HG03342 (cell line): Measurements from ENCODE around the gene PHYKPL.
"Not testable (repeated sequence)": the region's sequence is repeated elsewhere in the genome, so short reads cannot be mapped to it uniquely, and the experiment has no call there.

Experiments used
- ATAC-seq: cut with Tn5 transposase; IDR thresholded peaks from one replicate; pipeline ENCODE4 v1.9.1; 2021; ENCODE audit warnings: mild to moderate bottlenecking, moderate library complexity; ENCODE audit not compliant: unreplicated experiment

Gene PHYKPL

DNA sequence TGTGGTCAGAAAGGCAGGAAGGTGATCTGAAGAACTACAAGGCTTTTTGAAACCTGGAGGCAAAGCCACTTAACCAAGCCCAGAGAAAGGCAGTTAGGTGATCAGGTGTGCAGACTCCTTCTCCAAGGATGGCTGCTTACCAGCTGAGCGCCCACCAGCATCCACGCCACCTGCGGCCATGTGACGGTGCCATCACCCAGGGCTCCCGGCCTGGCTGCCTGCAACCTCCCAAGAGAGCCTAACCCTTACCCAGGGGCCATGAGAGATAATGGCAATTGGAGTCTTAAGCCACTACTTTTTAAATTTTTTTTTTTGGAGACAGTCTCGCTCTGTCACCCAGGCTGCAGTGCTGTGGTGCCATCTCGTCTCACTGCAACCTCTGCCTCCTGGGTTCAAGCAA, 33.1 kb upstream of the PHYKPL start:
- no peak for ATAC-seq

DNA sequence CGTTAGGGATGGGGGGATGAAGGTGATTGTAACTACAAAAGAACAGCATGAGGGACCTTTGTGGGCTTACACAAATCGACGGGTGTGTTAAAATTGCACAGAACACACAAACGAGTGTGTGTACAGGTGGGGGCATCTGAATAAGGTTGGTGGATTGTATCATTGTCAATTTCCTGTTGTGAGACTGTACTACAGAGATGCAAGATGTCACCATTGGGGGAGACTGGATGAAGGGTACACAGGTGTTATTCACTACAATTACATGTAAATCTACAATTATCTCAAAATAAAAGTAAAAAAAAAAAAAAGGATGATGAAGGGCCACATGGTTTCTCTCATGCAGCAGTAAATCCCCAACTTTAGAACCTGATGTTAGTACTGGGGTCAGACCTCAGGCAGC, 31.4 kb upstream of the PHYKPL start:
- no peak for ATAC-seq

DNA sequence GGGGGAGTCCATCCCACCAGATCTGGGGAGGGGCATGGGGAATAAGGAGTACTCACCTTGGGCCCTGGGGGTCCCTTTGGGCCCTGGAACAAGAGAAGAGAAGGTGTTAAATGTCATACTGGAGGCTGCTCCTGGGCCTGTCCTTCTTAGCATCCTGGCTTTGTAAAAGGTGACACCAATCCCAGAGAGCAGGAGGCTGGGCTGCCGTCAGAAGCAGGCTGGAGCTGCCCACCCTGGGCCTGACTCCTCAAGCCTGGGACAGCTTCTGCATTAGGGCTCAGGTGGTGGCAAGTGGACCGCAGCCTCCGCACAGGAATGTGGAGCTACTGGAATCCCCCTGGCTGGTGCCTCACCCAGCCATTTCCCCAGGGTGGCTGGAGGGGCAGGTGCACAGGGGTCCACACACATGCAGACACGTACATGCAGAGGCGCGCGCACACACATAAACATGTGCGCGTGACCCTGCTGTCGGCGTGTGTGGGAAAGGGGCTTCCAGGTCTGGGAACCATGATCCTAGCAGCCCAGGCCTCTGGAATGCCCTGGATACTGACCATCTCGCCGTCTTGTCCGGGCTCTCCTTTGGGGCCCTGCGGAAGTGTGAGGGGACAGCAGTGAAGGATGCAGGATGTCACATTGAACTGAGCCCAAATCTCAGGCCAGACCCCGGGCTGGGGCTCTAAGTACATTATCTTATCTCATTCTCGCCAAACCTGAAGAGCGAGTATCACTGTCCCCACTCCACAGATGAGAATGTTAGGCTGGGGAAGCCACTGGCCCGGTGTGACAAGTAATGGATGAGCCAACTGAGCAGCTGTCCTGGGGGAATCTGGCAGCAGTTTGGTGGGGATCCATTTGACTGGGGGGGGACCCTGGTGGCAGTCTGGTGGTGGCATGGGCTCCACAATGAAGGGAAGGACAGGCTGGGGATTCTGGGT, 29.3 kb upstream of the PHYKPL start:
- ATAC-seq = no peak

DNA sequence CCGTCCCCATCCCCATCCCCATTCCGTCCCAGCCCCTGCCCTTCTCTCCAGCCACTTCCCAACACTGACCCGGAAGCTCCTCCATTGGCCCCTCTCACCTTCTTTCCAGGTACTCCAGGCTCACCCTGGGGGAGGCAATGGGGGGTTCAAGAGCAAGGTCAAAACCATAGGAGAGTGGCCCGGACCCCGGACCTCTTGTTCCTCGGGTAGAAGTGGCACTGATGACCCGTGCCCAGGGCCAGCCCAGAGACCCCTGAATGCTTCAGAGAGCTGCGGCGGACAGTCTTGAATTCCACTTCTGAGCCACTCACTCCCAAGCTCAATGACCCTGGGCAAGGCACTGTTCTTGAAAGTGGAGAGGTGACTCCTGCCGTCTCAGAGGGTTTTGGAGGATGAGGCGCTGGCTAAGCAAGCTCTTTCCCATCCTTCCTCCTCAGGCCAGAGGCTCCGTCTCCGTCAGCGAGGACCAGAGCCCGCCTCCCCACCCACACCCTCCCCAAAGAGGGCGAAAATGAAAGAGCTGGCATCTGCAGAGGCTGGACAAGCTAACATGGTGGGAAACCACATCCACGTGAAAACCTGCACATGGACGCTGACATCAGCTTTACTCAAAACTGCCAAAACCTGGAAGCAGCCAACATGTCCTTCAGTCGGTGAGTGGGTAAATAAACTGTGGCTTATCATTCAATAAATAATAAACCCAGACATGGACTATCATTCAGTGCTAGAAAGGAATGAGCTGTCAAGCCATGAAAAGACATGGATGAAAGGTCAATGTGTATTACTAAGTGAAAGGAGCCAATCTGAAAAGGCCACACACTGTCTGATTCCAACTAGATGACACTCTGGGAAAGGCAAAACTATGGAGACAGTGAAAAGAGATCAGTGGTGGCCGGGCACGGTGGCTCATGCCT, 27.3 kb upstream of the PHYKPL start:
- ATAC-seq = no peak

DNA sequence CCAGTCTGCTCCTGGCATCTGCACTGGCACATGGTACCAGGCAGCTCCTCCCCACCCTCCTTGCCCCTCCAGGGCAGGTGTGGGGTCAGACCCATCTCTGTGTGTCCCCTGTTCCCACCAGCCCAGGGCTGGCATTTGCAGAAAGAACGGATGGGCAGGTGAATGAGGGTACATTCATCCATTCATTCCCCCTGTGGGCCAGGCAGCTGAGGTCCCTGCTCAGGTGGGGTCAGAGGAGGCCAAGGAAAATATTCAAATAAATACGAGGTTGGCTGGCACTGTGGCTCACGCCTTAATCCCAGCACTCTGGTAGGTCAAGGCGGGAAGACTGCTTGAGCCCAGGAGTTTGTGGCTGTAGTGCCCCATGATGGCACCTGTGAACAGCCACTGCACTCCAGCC, 25.0 kb upstream of the PHYKPL start:
- no peak for ATAC-seq

DNA sequence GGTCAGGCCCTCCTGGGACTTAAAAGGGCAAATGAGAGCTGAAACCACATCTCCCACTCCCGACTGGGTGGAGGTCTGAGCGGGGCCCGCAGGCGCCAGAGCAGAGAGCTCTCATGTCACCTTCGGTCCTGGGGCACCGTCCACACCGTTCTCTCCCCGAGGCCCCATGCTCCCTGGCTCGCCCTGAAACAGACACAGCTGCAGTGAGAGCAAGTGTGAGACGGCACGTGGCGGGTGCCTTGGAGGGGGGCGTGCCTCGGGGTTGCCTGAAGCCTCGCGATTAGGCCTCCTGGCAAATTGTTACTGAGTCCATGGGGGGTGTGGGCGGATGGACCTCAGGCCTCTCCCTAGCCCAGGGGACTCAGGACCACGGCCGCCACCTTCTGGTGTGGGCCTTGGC, 24.1 kb upstream of the PHYKPL start:
- no peak for ATAC-seq

DNA sequence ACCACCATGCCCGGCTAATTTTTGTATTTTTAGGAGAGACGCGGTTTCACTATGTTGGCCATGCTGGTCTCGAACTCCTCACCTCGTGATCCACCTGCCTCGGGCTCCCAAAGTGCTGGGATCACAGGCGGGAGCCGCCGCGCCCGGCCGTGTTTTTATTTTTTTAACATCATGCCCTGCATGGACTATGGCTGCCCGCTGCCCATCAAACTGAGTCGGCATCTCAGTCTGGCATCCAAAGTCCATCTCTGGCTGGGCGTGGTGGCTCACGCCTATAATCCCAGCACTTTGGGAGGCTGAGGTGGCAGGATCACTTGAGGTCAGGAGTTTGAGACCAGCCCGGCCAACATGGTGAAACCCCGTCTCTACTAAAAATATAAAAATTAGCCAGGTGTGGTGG, 21.0 kb upstream of the PHYKPL start:
- not testable (repeated sequence) for ATAC-seq

DNA sequence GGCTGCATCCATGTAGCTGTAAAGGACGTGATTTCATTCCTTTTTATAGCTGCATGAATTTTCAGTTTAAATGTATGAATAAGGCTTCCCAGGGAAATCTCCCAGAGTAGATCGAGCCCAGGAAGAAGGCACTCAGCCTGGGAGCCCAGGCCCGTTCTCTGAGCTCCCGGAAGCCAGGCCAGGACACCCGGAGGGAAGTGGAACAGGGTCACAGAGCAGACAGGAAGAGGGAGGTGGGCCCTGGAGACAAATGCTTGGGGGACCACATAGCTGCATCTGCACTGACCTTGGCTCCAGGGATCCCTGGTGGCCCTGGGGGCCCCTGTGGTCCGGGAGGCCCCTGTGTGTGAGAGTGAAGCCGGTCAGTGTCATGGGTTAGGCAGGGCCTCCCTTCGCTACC, 19.7 kb upstream of the PHYKPL start:
- ATAC-seq = no peak

DNA sequence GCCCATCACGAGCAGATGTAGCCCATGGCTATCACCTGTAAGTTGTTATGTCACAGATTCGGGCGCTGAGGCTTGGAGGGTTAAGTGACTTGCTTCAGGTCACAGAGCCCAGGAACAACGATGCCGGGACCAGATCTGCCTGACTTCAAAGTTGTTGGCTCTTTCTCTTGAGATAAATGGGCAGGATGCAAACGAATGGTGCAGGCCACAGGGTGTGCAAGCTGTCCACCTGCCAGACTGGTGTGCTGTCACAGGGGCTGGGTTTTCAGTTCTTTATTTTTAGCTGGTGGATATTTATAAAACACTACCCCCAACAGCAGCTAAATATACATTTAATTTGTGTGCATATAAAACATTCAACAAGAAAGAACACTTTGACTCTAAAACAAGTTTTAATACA, 17.7 kb upstream of the PHYKPL start:
- no peak for ATAC-seq

DNA sequence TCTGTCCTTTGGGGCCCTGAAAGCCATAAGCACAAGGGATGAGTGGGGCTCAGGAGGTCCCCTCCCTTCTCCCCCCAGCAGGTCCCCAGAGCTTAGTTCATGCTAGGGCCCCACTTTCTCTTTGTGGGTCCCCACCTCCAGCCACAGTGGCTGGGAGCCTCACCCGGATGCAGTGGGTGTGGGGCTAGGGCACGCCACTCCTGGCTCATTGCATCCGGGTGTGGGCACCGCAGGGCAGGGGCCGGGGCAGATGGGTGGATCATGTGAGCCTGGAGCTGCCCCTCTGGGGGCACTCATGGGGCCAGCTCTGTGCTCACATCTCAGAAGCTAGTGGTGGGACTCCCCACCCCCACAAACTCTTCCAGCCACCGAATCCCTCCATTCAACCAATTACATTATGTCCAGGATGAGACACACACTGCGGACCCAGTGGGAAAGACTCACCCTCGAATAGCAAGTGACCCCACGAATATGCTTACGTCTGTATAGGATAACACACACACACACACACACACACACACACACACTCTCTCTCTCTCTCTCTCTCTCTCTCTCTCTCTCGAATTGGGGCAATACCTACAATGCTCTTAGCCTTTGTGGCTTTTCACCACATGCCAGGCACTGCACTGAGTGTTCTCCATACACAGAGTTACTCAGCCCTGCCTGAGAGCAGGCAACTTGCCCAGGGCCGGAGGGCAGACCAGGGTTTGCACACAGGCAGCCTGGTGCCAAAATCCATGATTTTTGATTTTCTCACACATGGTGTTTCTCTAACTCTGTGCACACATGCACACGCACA, 16.8 kb upstream of the PHYKPL start:
- no peak for ATAC-seq

DNA sequence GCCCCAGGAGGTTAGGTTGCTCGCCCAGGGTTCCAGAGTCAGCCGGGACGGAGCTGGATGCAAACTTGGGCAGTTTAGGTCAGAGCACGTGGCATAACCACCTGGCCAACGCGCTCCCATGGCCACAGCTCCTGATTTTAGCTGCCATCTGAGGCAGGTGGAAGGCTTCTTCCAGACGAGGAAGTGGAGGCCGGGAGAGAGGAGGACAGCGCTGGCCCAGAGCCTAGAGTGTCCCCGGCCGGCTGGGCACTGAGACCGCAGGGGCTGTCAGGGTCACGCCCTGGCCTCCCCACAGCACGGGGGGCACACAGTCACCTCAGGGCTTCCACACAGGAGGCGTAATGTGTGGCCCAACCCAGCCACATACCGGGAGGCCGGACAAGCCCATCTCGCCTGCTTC, 16.1 kb upstream of the PHYKPL start:
- ATAC-seq = no peak

DNA sequence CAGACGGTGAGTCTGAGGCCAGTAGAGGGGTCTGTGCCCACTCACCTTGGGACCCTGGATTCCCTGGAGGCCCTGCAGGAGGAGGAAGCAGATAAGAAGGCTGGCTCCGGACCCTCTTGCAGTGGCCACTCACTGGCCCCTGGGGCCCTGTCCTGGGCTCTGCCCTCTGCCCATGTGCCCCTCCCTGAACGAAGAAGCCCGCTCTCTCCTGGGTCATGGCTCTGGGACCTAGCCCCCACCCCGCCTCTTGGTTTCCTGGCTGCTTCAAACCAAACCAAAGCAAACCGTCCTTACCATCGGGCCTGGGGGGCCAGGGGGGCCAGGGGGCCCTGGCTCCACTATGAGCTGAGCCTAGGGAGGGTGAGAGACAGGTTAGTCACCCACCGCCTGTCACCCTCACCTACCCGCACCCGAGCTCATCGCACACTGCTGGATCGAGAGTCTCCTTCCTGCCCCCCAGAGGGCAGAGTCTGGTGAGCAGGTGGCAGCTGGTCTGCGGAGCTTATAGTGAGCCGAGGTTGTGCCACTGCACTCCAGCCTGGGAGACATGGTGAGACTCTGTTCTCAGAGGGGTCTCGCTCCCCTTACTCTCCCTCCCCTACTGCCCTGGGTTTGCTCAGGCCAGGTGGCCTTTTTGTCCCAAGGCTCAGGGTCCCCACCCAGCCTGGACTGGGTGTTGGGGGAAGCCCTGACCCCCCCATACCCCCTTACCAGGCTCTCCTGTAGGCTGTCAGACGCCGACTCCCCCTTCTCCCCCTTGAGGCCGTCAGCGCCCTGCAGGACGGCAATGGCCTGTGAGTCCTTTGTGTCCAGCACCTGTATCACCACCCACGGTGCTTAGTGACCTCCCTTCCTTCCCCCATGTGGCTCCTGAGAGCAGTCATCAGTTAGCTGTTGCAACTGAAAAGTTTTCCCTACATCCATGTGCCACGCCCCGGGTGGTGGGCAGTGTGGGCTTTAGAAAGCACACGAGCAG, 15.2 kb upstream of the PHYKPL start:
- no peak for ATAC-seq

DNA sequence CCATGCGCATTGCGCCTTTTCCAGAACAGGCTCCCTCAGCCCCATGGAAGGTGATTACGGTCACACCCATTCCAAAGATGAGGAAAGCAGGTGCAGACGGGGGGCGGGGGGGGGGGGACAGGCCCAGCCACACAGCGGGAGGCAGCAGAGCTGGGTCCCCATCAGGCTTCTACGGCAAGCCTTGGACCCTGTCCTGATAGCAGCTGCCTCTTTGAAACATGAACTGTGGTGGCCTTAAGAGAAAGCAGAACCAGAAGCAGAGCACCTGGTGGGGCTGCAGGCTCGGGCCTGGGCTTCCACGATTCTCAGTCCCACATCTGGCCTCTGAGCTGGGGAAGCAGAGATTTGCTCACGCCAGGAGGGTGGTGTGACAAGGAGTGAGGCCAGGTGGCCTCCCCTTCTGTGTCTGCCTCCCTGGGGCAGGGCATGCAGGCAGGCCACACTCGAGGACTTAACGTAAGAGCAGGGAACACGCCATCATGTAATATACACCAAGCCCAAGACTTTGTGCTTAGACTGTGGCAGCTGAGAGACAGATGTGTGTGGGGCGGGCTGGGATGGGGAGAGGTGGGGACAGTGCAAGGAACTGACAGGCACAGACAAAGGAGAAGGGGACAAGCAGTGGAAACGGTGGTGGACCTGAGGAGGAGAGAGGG, 14.2 kb upstream of the PHYKPL start:
- ATAC-seq = no peak

DNA sequence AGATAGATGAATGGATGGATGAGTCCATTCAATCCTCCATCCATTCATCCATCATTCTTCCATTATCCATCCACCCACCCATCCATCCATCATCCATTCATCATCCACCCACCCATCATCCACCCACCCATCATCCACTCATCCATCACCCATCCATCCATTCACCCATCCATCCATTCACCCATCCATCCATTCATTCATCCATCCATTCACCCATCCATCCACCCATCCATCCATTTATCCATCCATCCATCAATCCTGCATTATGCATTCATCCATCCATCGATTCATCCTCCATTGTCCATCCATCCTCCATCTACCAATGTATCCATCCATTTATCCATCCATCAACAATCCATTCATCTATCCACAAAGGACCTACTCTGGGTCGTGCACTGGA, 12.8 kb upstream of the PHYKPL start:
- no peak for ATAC-seq

DNA sequence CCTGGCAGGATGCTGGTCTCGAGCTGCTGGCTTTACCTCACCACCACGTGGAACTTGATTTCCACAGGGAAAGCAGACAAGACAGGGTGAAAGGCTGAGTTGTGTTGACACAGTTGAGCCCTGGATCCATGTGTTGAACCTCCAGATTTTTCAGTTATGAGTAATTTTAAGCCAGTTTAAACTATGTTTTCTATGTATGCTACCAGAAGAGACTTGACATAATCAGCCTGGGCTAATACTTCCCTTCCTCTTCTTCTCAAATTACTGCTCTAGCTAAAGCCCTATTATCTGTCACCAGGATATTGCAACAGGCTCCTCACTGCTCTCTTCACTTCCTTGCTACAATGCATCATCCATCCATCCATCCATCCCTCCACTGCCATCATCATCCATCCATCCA, 12.0 kb upstream of the PHYKPL start:
- ATAC-seq = no peak

DNA sequence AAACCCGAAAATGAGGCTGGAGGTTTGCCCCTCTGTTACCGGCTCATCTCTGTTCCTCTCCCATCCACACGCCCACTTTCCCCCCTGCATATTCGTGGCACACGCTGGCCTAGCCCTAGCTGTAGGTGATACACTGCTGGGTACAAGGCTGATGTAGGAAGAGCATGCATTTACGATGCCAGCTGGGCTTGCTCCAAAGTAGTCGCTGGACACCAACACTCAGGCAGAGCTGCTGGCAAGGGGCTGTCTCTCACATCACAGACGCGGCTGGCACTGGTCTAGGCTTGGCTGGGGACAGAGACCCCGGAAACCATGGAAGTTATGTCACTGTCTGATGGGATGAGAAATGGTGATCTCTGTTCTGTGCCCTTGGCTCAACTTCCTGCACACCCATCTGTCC, 9.8 kb upstream of the PHYKPL start:
- no peak for ATAC-seq

DNA sequence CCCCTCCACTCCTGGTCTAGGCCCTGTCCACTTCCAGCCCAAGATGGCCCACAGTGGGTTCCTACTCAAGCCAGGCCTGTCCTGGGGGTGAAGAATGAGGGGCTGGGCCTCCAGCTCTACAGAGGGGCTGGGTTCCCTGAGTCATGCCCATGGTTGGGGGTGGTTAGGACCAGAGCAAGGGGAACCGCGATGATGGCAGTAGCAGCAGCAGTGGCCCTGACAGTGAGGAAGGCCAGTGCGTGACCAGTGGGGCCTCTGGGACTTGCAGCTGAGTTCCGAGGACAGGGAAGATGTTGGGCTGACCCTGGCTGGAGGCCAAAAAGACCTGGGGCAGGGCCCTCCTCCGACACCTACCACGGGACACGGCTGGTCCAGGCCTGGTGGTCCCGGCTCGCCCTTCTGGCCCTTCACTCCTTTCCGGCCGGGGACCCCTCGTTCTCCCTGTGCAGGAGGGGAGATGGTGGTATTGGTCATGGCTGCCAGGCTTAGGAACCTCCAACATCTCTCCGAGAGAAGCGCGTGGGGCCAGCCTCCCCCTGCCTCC, 9.2 kb upstream of the PHYKPL start:
- ATAC-seq = no peak

DNA sequence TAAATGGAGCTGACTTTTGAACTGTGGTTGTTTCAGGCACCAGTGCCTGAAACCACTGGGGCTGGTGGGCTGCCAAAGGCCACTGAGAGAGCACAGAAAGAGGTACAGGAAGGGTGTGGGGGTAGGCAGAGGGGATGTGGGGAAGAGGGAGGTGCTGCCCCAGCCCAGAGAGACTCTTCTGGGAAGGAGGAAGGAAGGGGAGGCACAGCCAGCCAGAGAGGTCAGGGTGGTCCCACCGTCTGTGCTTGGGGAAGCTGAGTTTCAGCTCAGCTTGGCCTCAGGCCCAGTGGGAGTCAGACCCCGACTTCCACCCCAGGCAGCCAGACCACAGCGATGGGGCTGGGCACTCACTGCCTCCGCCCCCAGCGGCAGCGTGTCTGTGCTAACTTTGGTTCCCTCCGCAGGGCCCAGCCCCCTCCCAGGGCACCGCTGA, 8.6 kb upstream of the PHYKPL start:
- ATAC-seq = no peak

DNA sequence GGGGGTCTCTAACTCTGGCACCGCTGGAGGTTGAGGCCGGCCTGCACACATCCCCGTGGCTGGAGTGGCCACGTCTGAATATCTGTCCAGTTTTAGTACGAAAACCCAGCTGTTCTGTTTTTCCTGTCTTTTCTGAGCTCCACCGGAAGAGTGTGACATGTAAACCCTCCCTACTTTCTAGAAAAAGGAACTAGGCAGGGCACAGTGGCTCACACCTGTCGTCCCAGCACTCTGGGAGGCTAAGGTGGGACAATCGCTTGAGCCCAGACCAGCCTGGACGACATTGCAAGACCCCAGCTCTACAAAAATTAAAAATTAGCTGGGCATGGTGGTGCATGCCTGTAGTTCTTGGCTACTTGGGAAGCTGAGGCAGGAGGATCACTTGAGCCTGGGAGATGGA, 8.2 kb upstream of the PHYKPL start:
- ATAC-seq = peak; percentile 40
